GM21515 (cell line): ENCODE results near the gene SAMM50.

Experiments
- ATAC-seq: cut with Tn5 transposase; IDR thresholded peaks from one replicate; pipeline ENCODE4 v1.9.1; 2021; ENCODE audit not compliant: unreplicated experiment

SAMM50 gene

DNA sequence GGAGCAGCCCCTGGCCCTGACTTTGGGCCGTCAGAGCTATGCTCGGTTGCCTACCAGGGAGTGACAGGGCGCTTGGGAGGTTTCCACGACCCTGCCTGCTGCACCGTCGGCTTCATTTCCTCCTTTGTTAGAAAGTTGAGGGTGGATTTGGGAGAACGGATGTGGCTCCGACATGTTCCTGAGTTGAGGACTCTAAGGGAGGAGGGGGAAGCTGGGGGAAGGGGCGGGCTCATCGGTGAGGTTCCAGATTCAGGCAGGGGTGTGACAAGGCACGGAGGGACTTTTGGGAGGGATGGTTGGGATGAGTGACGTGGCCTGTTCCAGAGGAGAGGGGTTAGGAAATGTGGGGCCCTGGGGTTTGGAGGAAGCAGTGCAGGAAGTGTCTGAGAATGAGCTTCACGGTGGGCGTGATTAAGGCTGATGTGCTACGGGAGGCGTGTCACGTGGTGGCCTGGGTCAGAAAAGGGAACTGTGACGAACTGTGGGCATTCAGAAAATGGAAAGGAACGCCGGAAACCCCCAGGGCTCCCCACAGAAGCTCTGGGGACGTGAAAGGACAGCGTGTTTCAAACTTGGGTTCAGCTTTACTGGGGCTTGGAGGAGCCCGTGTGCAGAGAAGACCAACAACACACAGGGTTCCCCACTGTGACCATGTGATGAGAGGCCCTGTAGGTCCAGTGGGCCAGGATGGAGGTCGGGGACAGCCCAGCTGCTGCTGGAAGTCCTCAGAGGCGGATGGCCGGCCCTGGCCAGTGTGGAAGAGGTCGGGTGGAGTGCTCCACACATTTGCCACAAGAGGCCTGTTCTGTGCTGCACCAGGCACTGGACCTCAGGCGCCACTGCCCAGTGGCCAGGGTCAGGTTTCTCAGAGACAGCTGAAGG, 71.6 kb downstream of the SAMM50 start:
- ATAC-seq: peak; percentile 44

DNA sequence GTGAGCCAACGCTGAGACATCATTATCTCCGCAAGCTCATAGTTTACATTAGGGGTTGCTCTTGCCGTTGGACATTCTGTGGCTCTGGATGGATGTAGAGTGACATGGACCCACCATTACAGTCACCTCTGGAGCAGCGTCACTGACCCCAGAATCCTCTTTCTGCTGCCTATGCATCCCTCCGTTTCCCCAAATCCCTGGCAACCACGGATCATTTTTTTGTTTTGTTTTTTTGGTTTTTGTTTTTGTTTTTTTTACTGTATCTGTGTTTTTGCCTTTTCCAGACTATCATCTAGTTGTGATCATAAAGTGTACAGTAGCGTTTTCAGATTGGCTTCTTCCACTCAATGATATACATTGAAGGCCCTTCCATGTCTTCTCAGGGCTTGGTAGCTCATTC, 72.8 kb downstream of the SAMM50 start:
- no peak for ATAC-seq

DNA sequence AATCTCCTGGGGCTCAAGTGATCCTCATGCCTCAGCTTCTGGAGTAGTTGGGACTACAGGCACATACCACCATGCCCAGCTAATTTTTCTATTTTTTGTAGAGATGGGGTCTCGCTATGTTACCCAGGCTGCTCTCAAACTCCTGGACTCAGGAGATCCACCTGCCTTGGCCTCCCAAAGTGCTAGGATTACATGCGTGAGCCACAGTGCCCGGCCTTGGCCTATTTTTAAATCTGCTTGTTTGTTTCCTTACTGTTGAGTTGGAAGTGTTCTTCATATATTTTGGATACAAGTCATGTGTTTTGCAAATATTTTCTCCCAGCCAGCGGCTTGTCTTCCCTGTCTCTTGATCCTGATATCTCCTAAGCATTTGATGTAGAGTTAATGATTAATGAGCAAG, 73.8 kb downstream of the SAMM50 start:
- ATAC-seq: no peak

DNA sequence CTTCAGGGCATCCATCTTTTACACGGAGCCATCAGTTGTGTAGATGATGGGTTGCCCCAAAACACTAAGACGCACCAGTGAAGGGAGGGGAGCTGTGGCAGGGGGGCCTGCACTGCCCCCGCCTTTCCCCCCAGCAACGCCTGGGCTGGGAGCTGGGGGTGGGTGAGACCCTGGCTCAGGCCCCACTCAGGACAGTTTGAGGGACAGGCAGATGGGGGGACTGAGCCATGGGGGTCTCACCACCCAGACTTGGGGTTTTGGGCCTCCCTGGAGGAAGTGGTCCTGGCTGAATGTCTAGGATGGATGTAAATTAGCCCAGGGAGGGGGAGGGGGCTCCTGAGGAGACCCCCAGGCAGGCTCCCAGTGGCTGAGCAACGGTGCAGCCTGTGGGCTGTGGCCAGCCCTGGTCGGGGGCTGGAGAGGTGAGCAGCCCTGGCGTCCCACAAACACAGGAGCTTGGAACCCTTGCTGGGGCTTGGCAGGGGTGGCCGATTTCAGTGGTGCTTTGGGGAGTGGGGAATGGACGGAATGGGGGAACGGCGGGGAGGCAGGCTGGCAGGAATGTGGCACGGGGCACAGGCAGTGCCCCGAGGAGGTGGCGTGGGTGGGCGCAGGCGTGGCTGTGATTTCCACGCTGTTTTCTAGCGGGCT, 74.9 kb downstream of the SAMM50 start:
- no peak for ATAC-seq

DNA sequence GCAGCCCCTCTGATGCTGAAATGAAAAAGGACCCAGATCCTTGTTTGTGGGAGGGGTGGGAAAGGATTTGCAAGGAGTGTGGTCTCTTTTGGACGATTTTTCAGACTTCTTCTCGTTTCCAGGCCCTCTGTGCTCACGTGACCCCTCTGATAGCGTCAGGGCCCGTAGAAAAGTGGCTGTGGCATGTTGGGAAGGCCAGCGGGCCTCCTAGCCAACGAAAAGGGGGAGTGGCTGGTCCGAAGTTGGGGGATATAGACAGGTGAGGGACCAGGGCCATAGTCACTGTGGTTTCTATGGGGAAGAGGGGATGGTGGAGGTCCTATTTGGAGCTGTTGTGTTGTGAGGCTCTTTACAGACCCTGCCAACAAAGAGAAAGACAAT, 75.5 kb downstream of the SAMM50 start:
- ATAC-seq: no peak

DNA sequence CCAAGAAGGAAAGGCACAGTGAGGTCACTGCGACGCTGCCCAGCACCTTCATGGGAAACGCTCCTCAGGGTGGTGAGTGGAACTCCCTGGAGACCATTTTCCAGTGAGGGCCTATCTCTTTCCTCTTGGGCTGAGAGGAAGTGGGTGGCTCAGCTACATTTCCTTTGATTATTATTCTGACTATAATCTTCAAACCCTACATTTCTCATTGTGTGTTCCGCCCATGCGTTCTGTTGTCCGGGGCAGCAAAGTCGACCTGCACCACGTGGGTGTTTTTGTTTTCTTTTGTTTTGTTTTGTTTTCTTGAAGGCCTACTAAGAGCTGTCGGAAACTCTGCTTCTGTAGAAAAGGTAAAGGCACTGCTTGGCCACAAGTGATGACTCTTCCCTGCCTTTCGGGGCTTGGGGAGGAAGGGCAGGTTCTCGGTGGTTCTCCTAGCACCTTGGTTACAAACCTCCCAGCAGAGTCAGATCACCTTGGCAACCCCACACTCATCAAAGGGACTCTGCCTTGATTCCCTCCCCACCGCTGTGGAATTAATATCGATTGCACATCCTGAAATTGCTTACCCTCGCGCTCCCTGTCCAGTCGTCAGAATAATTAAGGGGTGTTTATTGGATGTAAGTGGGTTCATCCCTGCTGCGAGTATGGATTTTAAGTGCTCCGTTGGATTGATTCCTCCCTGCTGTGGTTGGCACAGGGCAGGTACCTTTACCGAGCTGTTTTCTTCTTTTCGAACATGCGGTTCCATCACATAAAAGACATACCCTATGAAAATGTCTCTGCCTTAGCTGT, 76.1 kb downstream of the SAMM50 start:
- ATAC-seq: no peak

DNA sequence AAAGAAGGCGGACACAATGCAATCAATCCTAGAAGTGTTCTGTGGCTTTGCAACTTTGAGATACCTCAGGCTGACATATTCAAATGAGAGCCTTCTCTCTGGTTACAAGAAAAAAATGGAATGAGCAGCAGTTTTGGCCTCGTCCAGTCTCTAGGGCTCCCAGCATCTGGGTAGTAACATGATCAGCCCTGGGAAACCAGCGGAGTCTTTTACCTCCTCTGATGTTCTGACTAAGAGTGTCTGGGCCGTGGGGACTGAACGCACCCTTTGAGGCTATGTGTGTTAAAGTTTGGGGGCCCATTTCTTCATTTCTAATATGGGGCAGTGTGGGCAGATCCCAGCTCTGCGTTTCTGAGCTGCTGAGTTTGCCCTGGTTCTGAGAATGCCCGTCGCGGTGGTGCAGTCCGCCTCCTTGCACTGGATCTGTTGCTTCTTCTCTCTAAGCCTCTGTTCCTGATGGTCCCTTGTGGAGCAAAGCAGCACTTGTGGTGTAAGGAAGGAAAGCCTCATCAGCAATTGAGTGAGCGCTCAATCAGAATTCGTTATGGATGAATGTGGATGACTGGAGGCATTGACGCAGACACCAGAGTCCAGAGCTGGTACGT, 77.0 kb downstream of the SAMM50 start:
- no peak for ATAC-seq

DNA sequence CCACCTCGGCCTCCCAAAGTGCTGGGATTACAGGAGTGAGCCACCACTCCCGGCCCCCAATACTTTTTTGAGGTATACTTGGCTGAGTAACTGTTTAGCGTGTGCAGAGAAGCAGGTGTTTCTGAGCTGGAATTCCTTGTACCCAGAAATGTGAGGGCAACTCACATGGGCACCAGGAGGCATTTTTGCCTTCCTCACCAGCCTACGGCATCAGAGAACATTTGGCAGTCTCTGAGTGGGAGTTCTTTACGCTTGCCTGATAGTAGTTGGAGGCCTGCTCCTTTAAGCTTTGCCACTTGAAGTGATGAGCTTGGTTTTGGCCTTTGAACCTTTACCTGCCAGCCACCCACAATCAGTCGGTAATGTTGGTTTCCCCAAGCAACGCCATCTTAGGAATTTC, 78.0 kb downstream of the SAMM50 start:
- ATAC-seq: no peak

DNA sequence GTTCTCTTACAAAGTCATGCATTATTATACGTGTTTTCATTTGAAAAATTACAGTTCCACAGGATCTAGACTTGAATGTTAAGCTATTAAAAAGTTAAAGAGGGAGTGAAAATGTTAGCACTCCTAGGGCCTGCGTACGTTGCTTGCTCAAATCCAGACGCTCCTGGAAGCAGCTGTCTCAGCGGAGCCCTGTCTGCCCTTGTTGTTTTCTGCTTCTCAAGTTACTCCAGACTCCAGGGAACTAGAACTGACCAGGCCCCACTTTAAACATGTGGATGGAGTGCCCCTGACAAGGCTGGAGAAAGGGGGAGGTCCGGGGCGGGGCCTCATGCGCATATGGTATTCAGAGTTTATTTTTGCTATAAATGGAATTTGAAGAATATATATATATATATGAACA, 78.5 kb downstream of the SAMM50 start:
- no peak for ATAC-seq

DNA sequence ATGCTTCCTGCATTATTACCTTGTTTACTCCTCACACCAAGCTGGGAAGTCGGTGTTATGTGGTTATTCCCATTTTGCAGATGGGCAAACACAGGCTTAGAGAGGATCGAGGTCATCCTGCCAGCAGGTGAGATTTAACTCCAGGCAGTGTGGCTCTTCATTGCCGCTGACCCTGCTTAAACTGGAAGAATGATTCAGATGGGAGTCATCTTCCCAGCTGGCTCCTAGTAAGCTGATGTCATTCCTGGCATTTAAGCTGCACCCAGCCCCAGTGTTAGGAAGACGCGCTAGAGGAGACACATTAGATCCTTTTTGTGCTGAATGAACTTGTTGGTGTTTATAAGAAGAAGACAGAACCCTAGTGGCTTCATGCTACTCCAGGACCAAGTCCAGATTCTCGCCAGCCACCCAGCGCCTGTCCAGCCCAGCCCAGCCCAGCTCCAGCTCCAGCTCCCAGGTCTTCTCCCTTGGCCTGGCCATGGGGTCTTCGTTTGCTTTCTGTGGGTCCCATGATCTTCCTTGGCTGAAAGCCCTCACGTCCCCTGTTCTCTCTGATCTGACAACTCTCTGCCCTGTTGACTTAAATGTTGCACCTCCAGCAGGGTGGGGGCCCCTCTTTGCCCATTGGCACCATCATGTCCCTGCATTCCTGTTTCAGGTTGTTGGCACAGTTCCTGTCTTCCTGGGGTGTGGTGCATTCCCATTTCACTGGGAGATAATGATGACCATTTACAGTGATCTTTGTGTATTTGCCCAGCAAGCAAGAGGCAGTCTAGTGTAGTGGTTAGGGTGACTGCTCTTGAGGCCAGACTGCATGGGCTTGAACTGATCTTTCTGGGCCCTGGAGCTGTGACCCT, 82.5 kb downstream of the SAMM50 start:
- no peak for ATAC-seq

DNA sequence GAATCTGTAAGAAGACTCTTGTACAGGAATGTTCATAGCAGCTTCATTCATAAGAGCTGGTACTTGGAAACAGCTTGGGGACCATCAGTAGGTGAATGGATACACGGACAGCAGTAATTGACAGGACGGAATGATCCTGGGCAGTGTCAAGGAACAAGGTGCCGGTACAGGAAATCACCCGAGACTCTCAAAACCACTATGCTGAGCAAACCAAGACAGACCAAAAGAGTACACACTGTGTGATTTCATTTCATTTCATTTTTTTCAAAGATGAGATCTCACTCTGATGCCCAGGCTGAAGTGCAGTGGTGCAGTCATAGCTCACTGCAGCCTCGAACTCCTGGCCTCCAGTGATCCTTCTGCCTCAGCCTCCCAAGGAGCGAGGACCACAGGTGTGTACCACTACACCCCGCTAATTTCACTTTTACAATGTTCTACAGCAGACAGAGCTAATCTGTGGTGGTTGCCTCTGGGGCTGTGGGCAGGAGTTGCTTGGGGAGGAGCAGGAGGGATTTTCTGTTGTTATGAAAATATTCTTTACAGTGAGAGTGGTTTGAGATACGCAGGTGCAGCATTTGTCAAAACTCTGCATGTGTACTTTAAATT, 84.4 kb downstream of the SAMM50 start:
- no peak for ATAC-seq

DNA sequence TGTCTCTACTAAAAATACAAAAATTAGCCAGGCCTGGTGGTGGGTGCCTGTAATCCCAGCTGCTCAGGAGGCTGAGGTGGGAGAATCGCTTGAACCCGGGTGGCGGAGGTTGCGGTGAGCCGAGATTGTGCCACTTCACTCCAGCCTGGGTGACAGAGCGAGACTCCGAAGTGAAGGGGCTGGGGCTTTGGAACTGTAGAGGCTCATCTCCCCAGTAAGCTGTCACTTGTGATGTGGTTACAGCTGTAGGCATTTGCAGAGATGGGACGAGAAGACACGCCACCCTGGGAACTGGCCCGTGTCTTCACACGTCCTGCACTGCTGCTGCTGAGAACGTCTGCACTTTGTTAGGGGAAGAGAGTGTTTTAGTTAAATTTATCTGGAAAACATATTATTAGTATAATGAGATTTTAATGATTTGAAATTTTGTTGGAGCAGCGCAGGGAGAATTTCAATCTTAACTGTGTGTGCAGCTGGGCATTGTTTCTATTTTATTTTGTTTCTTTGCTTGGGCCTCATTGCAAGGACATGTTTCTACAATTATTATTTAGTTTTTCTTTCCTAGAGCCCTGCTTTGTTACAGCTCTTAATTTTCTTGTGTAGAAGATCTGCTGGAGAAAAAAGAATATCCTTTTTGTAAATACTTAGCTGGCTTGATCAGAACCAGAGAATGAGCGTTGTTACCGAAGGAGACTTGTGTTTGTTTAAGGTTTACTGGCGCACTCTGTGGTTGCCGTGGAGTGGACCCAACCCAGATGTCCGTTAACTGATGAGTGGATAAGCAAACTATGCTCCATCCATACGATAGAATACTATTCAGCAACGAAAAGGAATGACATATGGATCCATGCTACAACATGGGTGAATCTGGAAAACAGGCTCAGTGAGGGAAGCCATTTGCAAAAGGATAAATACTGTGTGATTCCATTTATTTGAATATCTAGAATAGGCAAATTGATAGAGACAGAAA, 87.3 kb downstream of the SAMM50 start:
- ATAC-seq: no peak

DNA sequence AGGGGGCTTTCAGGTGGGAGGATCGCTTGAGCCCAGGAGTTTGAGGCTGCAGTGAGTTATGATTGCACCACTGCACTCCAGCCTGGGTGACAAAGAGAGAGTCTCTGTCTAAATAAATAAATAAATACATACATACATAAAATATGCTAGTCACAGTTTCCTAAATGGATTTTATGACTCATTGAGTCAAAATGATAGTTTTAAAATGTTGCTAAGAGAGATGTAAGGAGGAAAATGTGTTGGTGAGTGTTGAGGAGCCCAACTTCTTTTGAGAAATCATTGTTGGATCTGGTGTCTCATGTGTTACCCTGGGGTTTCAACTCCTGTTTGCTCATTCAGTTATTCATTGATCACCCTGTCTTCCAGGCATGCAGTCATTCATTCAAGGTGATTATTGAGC, 89.9 kb downstream of the SAMM50 start:
- no peak for ATAC-seq
